Body of pancreas (tissue), 4 donors: ENCODE measurements around the gene BOD1.

Experiments
- POLR2A ChIP-seq, 3 donors: fragments of 450-650 bp; IDR thresholded peaks; one replicate each; pipeline ENCODE4 v1.6.1; 2016; ENCODE audit warnings: antibody characterized with exemption in 3 of 3, mild to moderate bottlenecking in 2 of 3
- TF ChIP-seq, protein P1 (sequence below), 7 experiments: fragments of 450-650 bp in 4 of 7; fragments of 200-600 bp in 3 of 7; sonication (generic) in 3 of 7; IDR thresholded peaks; one replicate each; pipeline ENCODE4 v1.5.1; 2016 to 2019; ENCODE audit warnings: antibody characterized with exemption in 7 of 7

DNA sequence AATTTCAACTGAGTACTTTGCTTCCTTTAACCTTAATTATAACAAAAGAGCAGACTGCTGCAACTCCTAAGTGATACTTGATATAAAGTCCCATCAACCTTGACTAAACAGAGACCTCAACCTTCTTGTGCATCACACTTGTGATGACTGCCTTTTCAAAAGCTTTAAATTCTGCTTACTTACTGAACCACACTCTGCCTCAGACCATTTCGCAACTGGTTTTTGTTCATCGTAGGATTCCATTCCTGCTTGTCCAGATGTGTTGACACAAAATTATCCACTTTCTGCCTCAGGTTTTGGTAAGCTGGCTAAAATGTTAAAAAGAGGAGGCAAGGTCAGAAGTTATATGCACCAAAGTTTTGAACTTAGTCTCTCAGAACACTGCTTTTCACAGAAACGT lies 3.5 kb downstream of the BOD1 start:
- TF ChIP-seq, protein P1, sequence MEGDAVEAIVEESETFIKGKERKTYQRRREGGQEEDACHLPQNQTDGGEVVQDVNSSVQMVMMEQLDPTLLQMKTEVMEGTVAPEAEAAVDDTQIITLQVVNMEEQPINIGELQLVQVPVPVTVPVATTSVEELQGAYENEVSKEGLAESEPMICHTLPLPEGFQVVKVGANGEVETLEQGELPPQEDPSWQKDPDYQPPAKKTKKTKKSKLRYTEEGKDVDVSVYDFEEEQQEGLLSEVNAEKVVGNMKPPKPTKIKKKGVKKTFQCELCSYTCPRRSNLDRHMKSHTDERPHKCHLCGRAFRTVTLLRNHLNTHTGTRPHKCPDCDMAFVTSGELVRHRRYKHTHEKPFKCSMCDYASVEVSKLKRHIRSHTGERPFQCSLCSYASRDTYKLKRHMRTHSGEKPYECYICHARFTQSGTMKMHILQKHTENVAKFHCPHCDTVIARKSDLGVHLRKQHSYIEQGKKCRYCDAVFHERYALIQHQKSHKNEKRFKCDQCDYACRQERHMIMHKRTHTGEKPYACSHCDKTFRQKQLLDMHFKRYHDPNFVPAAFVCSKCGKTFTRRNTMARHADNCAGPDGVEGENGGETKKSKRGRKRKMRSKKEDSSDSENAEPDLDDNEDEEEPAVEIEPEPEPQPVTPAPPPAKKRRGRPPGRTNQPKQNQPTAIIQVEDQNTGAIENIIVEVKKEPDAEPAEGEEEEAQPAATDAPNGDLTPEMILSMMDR (IDR thresholded peaks at IDR 0.05) = no peak
- TF ChIP-seq POLR2A (IDR thresholded peaks at IDR 0.05) = no peak
